OCI-LY7 (cell line): ENCODE results near the gene JAK1. TPM values are rescaled to one million over a fixed set of nuclear protein-coding genes. Genes with fewer than 3 reads are reported as not detected.

Source experiments
- BruUV-seq: library from RNA; stranded (reverse); fragments of 400-500 nt; replicated peaks from 2 replicates; lab custom pipeline; 2021; lab: Mats Ljungman, UMichigan
- CTCF ChIA-PET: fragments of 300-600 bp; sonication (Branson Sonifier 250); formaldehyde crosslinking; loops from one replicate; lab custom pipeline; 2022; ENCODE audit warnings: antibody characterized with exemption; ENCODE audit not compliant: unreplicated experiment; lab: Charles Lee
- POLR2A ChIA-PET: fragments of 300-600 bp; sonication (Branson Sonifier 250); formaldehyde crosslinking; loops from one replicate; lab custom pipeline; 2022; ENCODE audit warnings: antibody characterized with exemption; lab: Charles Lee
- DNase-seq: peaks from one replicate; pipeline ENCODE4 v3.0.0-alpha.2; 2015; ENCODE audit warnings: low spot score
- H2AFZ ChIP-seq: fragments of 200-600 bp; sonication (generic), shearing (Covaris generic); 2 replicates; pipeline ENCODE4 v1.6.1; 2014; ENCODE audit warnings: mild to moderate bottlenecking, antibody characterized with exemption, low read length, moderate library complexity
- H3K27ac ChIP-seq: fragments of 200-600 bp; sonication (generic); 2 replicates; pipeline ENCODE4 v1.5.1; 2014; ENCODE audit warnings: mixed run types, low read depth, mild to moderate bottlenecking, moderate library complexity, low read length, inconsistent platforms; ENCODE audit not compliant: poor library complexity, severe bottlenecking
- H3K36me3 ChIP-seq: fragments of 200-600 bp; sonication (generic); 2 replicates; pipeline ENCODE4 v1.6.1; 2014; ENCODE audit warnings: mild to moderate bottlenecking, antibody characterized with exemption, low read length, moderate library complexity, mixed read lengths; ENCODE audit not compliant: insufficient read depth
- H3K4me1 ChIP-seq: fragments of 200-600 bp; sonication (generic); 2 replicates; pipeline ENCODE4 v1.5.1; 2014; ENCODE audit warnings: mild to moderate bottlenecking, low read length; ENCODE audit not compliant: insufficient read depth, poor library complexity, severe bottlenecking
- H3K4me2 ChIP-seq: fragments of 200-600 bp; sonication (generic); 2 replicates; pipeline ENCODE4 v1.6.1; 2014; ENCODE audit warnings: mild to moderate bottlenecking, low read length
- H3K4me3 ChIP-seq: fragments of 200-600 bp; sonication (generic); 2 replicates; pipeline ENCODE4 v1.5.1; 2014; ENCODE audit warnings: mild to moderate bottlenecking, low read depth, low read length; ENCODE audit not compliant: poor library complexity, severe bottlenecking
- H3K79me2 ChIP-seq: fragments of 200-600 bp; sonication (generic); 2 replicates; pipeline ENCODE4 v1.6.1; 2016; ENCODE audit warnings: low read depth, mild to moderate bottlenecking, low read length, moderate library complexity, mixed read lengths; ENCODE audit not compliant: insufficient read depth
- H3K9me2 ChIP-seq: fragments of 200-600 bp; sonication (generic); 2 replicates; pipeline ENCODE4 v1.6.1; 2016; ENCODE audit warnings: mild to moderate bottlenecking, low read length, mixed read lengths; ENCODE audit not compliant: insufficient read depth
- H3K9me3 ChIP-seq: fragments of 200-600 bp; sonication (generic); 2 replicates; pipeline ENCODE4 v1.6.1; 2014; ENCODE audit warnings: mild to moderate bottlenecking, mixed run types, low read length, mixed read lengths
- H4K20me1 ChIP-seq: fragments of 200-600 bp; sonication (generic); 2 replicates; pipeline ENCODE4 v1.6.1; 2014; ENCODE audit warnings: mild to moderate bottlenecking, antibody characterized with exemption, low read length, moderate library complexity, mixed read lengths; ENCODE audit not compliant: insufficient read depth
- EZH2phosphoT487 ChIP-seq: fragments of 200-600 bp; sonication (generic); IDR thresholded peaks from 2 replicates; pipeline ENCODE4 v1.6.1; 2018; ENCODE audit warnings: low read depth, borderline replicate concordance, mild to moderate bottlenecking, mixed run types, antibody characterized with exemption, low read length, moderate library complexity, mixed read lengths
- intact Hi-C: fragments of 100-400 bp; cut with micrococcal nuclease; formaldehyde crosslinking; loops from one replicate; pipeline ENCODE4 v1.10.0; 2022; ENCODE audit not compliant: unreplicated experiment
- total RNA-seq, 2 experiments: library from RNA; depleted of rRNA in 1 of 2; stranded (reverse); fragments of >200 nt in 1 of 2; shearing (Covaris generic) in 1 of 2; gene quantifications; 2 replicates each; pipeline ENCODE4 v1.2.3, GENCODE V29; 2014 to 2022
- TF ChIP-seq, protein P1 (sequence below): fragments of 200-600 bp; sonication (generic); conservative IDR thresholded peaks from 2 replicates; pipeline ENCODE4 v1.5.1; 2014; ENCODE audit warnings: mild to moderate bottlenecking, antibody characterized with exemption, low read length, moderate library complexity, mixed read lengths

Gene JAK1
- total RNA-seq, 2 experiments from 2014 or later = 72.6 to 86.8 TPM

GRCh38 chr1:64849942-64850341 is 116.4 kb downstream of the JAK1 start:
- TF ChIP-seq, protein P1, sequence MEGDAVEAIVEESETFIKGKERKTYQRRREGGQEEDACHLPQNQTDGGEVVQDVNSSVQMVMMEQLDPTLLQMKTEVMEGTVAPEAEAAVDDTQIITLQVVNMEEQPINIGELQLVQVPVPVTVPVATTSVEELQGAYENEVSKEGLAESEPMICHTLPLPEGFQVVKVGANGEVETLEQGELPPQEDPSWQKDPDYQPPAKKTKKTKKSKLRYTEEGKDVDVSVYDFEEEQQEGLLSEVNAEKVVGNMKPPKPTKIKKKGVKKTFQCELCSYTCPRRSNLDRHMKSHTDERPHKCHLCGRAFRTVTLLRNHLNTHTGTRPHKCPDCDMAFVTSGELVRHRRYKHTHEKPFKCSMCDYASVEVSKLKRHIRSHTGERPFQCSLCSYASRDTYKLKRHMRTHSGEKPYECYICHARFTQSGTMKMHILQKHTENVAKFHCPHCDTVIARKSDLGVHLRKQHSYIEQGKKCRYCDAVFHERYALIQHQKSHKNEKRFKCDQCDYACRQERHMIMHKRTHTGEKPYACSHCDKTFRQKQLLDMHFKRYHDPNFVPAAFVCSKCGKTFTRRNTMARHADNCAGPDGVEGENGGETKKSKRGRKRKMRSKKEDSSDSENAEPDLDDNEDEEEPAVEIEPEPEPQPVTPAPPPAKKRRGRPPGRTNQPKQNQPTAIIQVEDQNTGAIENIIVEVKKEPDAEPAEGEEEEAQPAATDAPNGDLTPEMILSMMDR = no peak
- TF ChIP-seq EZH2phosphoT487 = no peak
- intact Hi-C loops = no loop called here
- no peaks in the 10 kb centered on the region for H3K79me2 ChIP-seq
- BruUV-seq = no TSS peak
- no peaks in the 10 kb centered on the region for H3K9me3 ChIP-seq
- H4K20me1 ChIP-seq = no peaks in the 10 kb centered on the region
- no peaks in the 10 kb centered on the region for H3K4me1 ChIP-seq
- H2AFZ ChIP-seq = no peak overlapping the region
- no peak overlapping the region for H3K27ac ChIP-seq
- peaks cover 84% of the 10 kb centered on the region for H3K36me3 ChIP-seq
- no peak overlapping the region for H3K4me3 ChIP-seq
- no peak for DNase-seq
- CTCF ChIA-PET = no interaction called here
- no peak overlapping the region for H3K4me2 ChIP-seq
- POLR2A ChIA-PET = interaction anchor here (1.2 kb wide), 1 partner anchor 24 kb away, joined by 3 read pairs; no protein-coding TSS in a partner anchor
- H3K9me2 ChIP-seq = no peaks in the 10 kb centered on the region

GRCh38 chr1:64848803-64849202 is 117.5 kb downstream of the JAK1 start:
- Histone ChIP-seq H3K27ac (no peak overlapping the region), H3K9me3 (no peaks in the 10 kb centered on the region), H4K20me1 (no peaks in the 10 kb centered on the region), H3K79me2 (no peaks in the 10 kb centered on the region), H3K4me3 (no peak overlapping the region), H3K36me3 (peaks cover 79% of the 10 kb centered on the region), H2AFZ (no peak overlapping the region), H3K4me2 (no peak overlapping the region), H3K9me2 (no peaks in the 10 kb centered on the region), H3K4me1 (no peaks in the 10 kb centered on the region)
- BruUV-seq = no TSS peak
- no peak for TF ChIP-seq EZH2phosphoT487
- intact Hi-C loops = no loop called here
- DNase-seq = no peak
- CTCF ChIA-PET = no interaction called here
- POLR2A ChIA-PET = interaction anchor here (0.5 kb wide), 1 partner anchor 189 kb away, joined by 4 read pairs; no protein-coding TSS in a partner anchor

DNA sequence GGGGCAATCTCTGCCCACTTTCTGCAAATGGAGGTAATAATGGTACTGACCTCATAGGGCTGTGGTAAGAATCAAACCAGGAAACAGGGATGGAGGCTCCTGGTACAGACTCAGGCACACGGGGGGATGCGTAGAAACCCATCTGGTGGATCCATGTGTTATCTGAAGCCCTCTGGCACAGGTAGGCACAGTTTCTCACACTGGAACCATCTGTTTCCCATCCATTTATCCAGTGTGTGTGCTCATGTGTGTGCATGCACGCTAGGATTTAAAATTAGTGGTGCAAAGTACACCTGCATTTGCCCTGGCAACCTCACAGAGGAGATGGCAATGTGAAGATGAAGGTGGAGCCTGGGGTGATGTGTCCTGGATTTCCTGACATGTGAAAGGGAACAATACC is 118.2 kb downstream of the JAK1 start:
- Histone ChIP-seq H3K4me1 (no peaks in the 10 kb centered on the region), H3K4me2 (no peak overlapping the region), H2AFZ (no peak overlapping the region), H4K20me1 (no peaks in the 10 kb centered on the region), H3K79me2 (no peaks in the 10 kb centered on the region), H3K9me3 (no peaks in the 10 kb centered on the region), H3K27ac (no peak overlapping the region), H3K9me2 (no peaks in the 10 kb centered on the region), H3K4me3 (no peak overlapping the region), H3K36me3 (peaks cover 79% of the 10 kb centered on the region)
- no peak for DNase-seq
- POLR2A ChIA-PET = interaction anchor here (0.5 kb wide), 1 partner anchor 190 kb away, joined by 4 read pairs; no protein-coding TSS in a partner anchor
- BruUV-seq = TSS peak; percentile 18
- CTCF ChIA-PET = no interaction called here
- intact Hi-C loops = no loop called here
- TF ChIP-seq, protein P1 = no peak
